Transverse colon (tissue), 4 donors: ENCODE data around the gene TCOF1. TPM values are rescaled to one million over a fixed set of nuclear protein-coding genes. Genes with fewer than 3 reads are reported as not detected.

ENCODE experiments used
- DNase-seq: peaks from one replicate; pipeline ENCODE4 v3.0.0-alpha.2; 2019
- H3K27ac ChIP-seq, 4 donors: fragments of 200-600 bp; sonication (generic); 2 replicates each; pipeline ENCODE4 v1.5.1; 2016 to 2018; ENCODE audit warnings: inconsistent platforms in 4 of 4
- H3K27me3 ChIP-seq: fragments of 200-600 bp; sonication (generic); 2 replicates; pipeline ENCODE4 v1.5.1; 2017; ENCODE audit warnings: inconsistent platforms
- H3K36me3 ChIP-seq, 4 donors: fragments of 200-600 bp; sonication (generic); 2 replicates each; pipeline ENCODE4 v1.5.1; 2017 to 2019; ENCODE audit warnings: inconsistent platforms in 4 of 4
- H3K4me1 ChIP-seq, 4 donors: fragments of 200-600 bp; sonication (generic); 2 replicates each; pipeline ENCODE4 v1.5.1; 2017 to 2020; ENCODE audit warnings: inconsistent platforms in 4 of 4
- H3K4me3 ChIP-seq, 4 donors: fragments of 200-600 bp; sonication (generic); 1 replicate in 1 of 4; 2 replicates in 3 of 4; pipeline versions ENCODE4 v1.5.1 to v1.6.1; 2017 to 2019; ENCODE audit warnings: inconsistent platforms in 4 of 4
- H3K9me3 ChIP-seq, 2 donors: fragments of 200-600 bp; sonication (generic); 2 replicates each; pipeline ENCODE4 v1.5.1; 2017 to 2019; ENCODE audit warnings: inconsistent platforms in 2 of 2
- EP300 ChIP-seq: sonication (generic); formaldehyde crosslinking; IDR thresholded peaks from one replicate; pipeline ENCODE4 v1.6.1; 2017; ENCODE audit warnings: antibody characterized with exemption, low read depth
- POLR2A ChIP-seq: fragments of 450-650 bp; IDR thresholded peaks from one replicate; pipeline ENCODE4 v1.6.1; 2016; ENCODE audit warnings: antibody characterized with exemption, mild to moderate bottlenecking, moderate library complexity
- POLR2AphosphoS5 ChIP-seq, 3 donors: sonication (generic); formaldehyde crosslinking; IDR thresholded peaks; one replicate each; pipeline ENCODE4 v1.6.1; 2016; ENCODE audit warnings: antibody characterized with exemption in 3 of 3
- WGBS, 2 donors: methylation state at CpG; one replicate each; pipeline ENCODE4 v1.1.5; 2018; ENCODE audit warnings: low coverage in 1 of 2; 5-methylcytosine and 5-hydroxymethylcytosine counted together
- in situ Hi-C, 4 donors: fragments of 200-750 bp; cut with MboI; loops; one replicate each; pipeline versions ENCODE4 v1.15.0 to v1.15.1; 2017; ENCODE audit warnings: low sequenced_read_pairs in 3 of 4, low pct_ligation_motif_present in 1 of 4, low pct_unique_long_range_greater_than_20kb in 1 of 4
- intact Hi-C: fragments of 100-400 bp; cut with DNase I; formaldehyde crosslinking; loops from one replicate; pipeline ENCODE4 v1.15.1; 2023; ENCODE audit warnings: low total_unique reads
- total RNA-seq, 4 donors: library from RNA; depleted of rRNA; stranded (reverse); fragments of >200 nt; gene quantifications; one replicate each; pipeline ENCODE4 v1.1.0, GENCODE V29; 2016
- TF ChIP-seq, protein P1 (sequence below), 5 experiments: fragments of 200-600 bp in 3 of 5; fragments of 450-650 bp in 2 of 5; sonication (generic) in 3 of 5; IDR thresholded peaks; 1 replicate in 2 of 5; 2 replicates in 3 of 5; pipeline ENCODE4 v1.5.1; 2016 to 2017; ENCODE audit warnings: antibody characterized with exemption in 5 of 5, inconsistent platforms in 3 of 5, mild to moderate bottlenecking in 2 of 5, moderate library complexity in 1 of 5

Gene TCOF1
- total RNA-seq, 4 donors from 2014 or later = 12.0 to 87.2 (median 31.3) TPM

GRCh38 chr5:150327139-150327538, 30.4 kb upstream of the TCOF1 start:
- Histone ChIP-seq H3K9me3 (no peaks in the 10 kb centered on the region), H3K27me3 (no peaks in the 10 kb centered on the region), H3K4me1 (no peaks in the 10 kb centered on the region), H3K4me3 (no peak overlapping the region), H3K27ac (no peak overlapping the region), H3K36me3 (no peaks in the 10 kb centered on the region)
- in situ Hi-C loops (no loop called here), intact Hi-C loops (no loop called here)
- no peak for DNase-seq
- TF ChIP-seq, protein P1, sequence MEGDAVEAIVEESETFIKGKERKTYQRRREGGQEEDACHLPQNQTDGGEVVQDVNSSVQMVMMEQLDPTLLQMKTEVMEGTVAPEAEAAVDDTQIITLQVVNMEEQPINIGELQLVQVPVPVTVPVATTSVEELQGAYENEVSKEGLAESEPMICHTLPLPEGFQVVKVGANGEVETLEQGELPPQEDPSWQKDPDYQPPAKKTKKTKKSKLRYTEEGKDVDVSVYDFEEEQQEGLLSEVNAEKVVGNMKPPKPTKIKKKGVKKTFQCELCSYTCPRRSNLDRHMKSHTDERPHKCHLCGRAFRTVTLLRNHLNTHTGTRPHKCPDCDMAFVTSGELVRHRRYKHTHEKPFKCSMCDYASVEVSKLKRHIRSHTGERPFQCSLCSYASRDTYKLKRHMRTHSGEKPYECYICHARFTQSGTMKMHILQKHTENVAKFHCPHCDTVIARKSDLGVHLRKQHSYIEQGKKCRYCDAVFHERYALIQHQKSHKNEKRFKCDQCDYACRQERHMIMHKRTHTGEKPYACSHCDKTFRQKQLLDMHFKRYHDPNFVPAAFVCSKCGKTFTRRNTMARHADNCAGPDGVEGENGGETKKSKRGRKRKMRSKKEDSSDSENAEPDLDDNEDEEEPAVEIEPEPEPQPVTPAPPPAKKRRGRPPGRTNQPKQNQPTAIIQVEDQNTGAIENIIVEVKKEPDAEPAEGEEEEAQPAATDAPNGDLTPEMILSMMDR (IDR thresholded peaks at IDR 0.05) = no peak
- TF ChIP-seq POLR2A = no peak
- no peak for TF ChIP-seq EP300
- no peak for TF ChIP-seq POLR2AphosphoS5 (IDR thresholded peaks at IDR 0.05)
- WGBS, 2 donors = 62 to 68% methylated on average over 2 to 3 of the region's 3 CpGs

- TF ChIP-seq POLR2A = no peak
- TF ChIP-seq EP300 = no peak
- TF ChIP-seq, protein P1 (IDR thresholded peaks at IDR 0.05) = no peak
- no peak for TF ChIP-seq POLR2AphosphoS5 (IDR thresholded peaks at IDR 0.05)
- no peak overlapping the region for H3K27ac ChIP-seq
- no peaks in the 10 kb centered on the region for H3K27me3 ChIP-seq
- in situ Hi-C loops = no loop called here
- no peaks in the 10 kb centered on the region for H3K9me3 ChIP-seq
- no peak for DNase-seq
- H3K36me3 ChIP-seq = no peaks in the 10 kb centered on the region
- intact Hi-C loops = no loop called here
- H3K4me3 ChIP-seq = no peak overlapping the region
- WGBS, 2 donors = 100% methylated on average over 2 of the region's 2 CpGs; no CpG with 5 or more reads in 1 of the 2 donors
- H3K4me1 ChIP-seq = no peaks in the 10 kb centered on the region
These were observed 29.0 kb upstream of the TCOF1 start for GRCh38 chr5:150328515-150328914.

DNA sequence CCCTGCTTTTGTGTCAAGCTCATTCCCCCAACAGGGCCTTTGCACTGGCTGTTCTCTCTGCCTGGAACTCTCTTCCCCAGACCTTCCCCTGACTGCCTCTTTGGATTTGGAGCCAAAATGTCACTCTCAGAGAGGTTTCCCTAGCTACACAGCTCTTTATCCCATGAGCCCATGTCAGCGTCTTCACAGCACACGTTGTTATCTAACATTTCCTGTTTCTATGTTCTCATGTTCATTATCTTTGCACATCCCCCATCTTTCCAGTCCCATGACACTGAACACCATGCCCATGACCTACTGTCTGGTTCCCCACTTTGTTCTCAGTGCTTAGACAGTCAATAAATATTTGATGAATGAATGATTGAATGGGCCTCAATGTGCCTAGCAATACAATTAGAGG, 28.5 kb upstream of the TCOF1 start:
- TF ChIP-seq POLR2AphosphoS5 (IDR thresholded peaks at IDR 0.05) = no peak
- no peak for TF ChIP-seq EP300
- TF ChIP-seq, protein P1 (IDR thresholded peaks at IDR 0.05) = no peak
- no peak for TF ChIP-seq POLR2A
- no peaks in the 10 kb centered on the region for H3K36me3 ChIP-seq
- intact Hi-C loops (no loop called here), in situ Hi-C loops (no loop called here)
- H3K4me3 ChIP-seq = no peak overlapping the region
- no peak overlapping the region for H3K27ac ChIP-seq
- H3K9me3 ChIP-seq = no peaks in the 10 kb centered on the region
- no peaks in the 10 kb centered on the region for H3K4me1 ChIP-seq
- H3K27me3 ChIP-seq = no peaks in the 10 kb centered on the region
- WGBS, 2 donors = 63 to 65% methylated on average over 2 of the region's 2 CpGs
- no peak for DNase-seq

- in situ Hi-C loops (no loop called here), intact Hi-C loops (no loop called here)
- 76 to 86% methylated on average over 5 to 17 of the region's 17 CpGs for WGBS, 2 donors
- H3K27ac ChIP-seq = no peak overlapping the region
- H3K9me3 ChIP-seq = no peaks in the 10 kb centered on the region
- TF ChIP-seq POLR2A = no peak
- TF ChIP-seq EP300 = no peak
- TF ChIP-seq POLR2AphosphoS5 (IDR thresholded peaks at IDR 0.05) = no peak
- TF ChIP-seq, protein P1 (IDR thresholded peaks at IDR 0.05) = no peak
- no peak for DNase-seq
- no peak overlapping the region for H3K4me3 ChIP-seq
- no peaks in the 10 kb centered on the region for H3K27me3 ChIP-seq
- H3K4me1 ChIP-seq = no peaks in the 10 kb centered on the region
- H3K36me3 ChIP-seq = no peaks in the 10 kb centered on the region
These were observed 27.3 kb upstream of the TCOF1 start for GRCh38 chr5:150329881-150330876.
